T-helper 2 cell treated with Interferon-gamma antibody and Interleukin-4, amounts not matched to agents 100 ng/mL and 5 ng/mL, for 36 hours (primary cell): ENCODE results near the gene NUTM2D. TPM values are rescaled to one million over a fixed set of nuclear protein-coding genes. Genes with fewer than 3 reads are reported as not detected.
"Not testable (repeated sequence)": the region's sequence is repeated elsewhere in the genome, so short reads cannot be mapped to it uniquely, and the experiment has no call there.

Experiments used
- intact Hi-C: fragments of 100-400 bp; cut with micrococcal nuclease; formaldehyde crosslinking; loops from one replicate; pipeline ENCODE4 v1.15.1; 2023
- total RNA-seq: library from RNA; stranded (reverse); gene quantifications from 2 replicates; pipeline ENCODE4 v1.2.3, GENCODE V29; 2022

Gene NUTM2D
- total RNA-seq, 1 donor from 2014 or later: 2.8 TPM

- intact Hi-C loops: not testable (repeated sequence)
Observed at GRCh38 chr10:87379115-87379514, 21.6 kb downstream of the NUTM2D start.

DNA sequence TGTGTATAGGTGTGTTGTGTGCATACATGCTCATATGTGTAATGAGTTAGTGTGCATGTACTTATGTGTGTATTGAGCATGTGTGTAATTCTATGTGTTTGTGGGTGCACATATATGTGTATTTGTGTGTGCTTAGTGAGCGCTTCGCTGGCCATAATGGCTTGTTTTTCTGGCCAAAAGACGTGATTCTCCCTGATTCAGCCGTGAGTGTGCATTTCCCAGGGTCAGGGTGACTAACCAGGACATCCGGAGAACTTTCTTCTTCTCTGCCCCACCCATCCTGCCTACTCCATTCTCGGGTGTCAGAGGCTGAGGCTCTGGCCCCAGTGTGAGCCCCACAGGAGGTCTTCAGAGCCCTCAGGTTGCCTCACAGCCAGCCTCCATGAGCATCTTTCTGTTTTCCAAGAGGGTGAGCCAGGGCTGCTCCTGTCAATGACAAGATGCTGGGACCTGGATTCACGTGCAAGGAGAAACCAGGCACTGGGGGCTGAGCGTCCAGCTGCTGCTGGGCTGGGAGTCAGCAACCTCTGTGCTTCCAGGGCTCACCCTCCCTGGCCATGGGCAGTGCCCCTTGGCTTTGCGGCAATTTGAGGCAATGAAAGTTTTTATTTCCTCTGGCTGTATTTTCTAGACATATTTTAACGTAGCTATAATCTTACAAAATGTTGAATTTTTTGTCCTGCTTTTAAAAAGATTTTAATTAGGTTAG is 25.8 kb downstream of the NUTM2D start:
- intact Hi-C loops: not testable (repeated sequence)

DNA sequence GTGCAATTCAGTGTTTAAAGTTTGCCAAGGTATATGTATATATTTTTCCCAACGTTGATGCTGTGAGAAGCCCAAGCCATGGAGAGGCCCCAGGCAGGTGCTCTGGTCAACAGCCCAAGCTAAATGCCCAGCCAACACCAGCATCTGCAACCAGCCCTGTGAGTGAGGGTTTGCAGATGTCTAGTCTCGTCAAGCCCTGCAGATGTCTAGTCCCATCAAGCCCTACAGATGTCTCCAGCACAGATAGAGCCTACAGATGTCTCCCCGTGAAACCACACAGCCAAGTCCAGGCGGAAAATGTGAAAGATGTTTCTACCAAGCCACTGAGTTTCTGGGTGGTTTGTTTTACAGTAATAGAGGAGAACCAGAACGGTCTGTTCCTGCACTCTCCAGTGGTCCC is 26.7 kb downstream of the NUTM2D start:
- intact Hi-C loops: not testable (repeated sequence)

- intact Hi-C loops: not testable (repeated sequence)
Observed at GRCh38 chr10:87385762-87386360, 28.3 kb downstream of the NUTM2D start.

DNA sequence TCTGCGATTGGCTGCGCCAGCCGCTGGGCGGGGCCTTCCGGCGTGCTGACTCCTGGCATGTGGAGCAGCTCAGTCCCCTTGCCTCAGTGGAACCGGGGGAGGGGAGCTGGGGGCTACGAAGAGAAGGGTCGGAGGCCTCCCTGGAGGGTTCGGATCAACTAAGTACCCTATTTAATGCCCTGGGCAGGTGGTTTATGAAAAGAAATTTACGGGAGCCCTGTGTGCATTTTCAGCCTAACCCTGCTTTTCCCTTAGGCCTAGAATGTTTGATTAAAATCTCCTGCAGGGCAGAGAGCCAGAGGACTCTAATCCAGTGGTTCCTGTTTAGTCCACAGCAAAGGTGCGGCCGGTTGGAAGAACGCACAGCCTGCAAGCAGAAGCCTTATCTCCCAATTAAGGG is 33.8 kb downstream of the NUTM2D start:
- intact Hi-C loops: not testable (repeated sequence)

- intact Hi-C loops: not testable (repeated sequence)
Observed at GRCh38 chr10:87396206-87396605, 38.7 kb downstream of the NUTM2D start.

DNA sequence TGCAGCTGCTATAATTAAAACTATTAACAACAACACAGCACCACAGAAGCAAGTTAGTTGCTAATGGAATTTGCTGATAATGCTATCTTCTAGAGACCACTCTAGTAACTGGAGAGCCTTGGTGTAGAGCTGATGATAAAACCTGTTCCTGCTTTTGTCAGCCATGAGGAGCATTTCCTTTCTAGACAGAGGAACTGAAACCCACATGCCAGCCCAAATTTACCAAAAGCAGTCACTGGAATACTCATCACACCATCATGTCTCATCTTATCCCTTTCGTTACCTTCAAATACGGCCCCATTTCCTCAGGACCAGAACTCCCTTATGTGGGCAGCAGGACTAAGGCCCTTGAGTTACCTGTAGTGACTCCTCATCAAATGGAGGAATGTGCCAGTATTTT is 40.9 kb downstream of the NUTM2D start:
- intact Hi-C loops: not testable (repeated sequence)

DNA sequence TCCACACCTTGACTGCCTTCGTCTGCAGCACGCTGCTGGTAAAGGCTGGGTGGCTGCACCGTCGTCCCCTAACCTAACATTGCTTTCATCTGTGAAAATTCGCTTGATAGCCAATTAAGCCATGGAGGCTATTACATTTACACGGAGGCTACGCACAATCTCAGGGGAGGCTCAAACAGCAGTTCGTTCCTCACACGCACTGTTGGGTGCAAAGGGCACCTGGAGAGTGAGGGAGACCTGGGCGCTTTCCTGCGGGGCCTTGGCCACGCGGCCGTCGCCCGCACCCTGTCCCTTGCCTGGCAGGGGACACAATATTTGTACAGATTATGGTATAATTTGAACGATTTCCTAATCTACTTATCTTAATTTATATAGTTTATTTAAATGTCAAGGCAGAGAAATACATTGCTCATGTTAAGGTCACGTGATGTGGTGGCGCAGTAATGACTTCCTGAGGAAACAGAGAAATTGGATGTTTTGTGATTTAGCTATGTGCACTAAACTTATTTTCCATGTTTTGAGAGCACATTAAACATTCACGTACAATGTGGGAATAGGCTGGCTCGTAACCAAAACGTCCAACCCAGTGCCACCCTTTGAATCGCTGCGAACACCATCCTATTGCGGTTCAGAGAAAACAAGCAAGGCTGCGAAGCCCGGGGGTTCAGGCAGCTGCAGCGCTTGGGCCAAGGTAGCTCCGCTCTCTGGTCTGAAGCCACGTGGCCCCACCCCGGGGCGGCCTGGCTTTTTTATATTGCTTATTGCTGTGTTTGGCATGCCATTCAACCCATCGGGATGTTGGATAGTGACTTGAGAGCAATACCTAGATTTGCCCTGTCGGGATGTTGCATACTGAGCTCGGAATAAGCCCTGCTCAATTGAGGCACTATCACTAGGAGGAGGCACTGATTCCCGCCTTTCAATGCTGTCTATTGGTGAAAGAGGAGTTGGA is 50.2 kb downstream of the NUTM2D start:
- intact Hi-C loops: not testable (repeated sequence)

DNA sequence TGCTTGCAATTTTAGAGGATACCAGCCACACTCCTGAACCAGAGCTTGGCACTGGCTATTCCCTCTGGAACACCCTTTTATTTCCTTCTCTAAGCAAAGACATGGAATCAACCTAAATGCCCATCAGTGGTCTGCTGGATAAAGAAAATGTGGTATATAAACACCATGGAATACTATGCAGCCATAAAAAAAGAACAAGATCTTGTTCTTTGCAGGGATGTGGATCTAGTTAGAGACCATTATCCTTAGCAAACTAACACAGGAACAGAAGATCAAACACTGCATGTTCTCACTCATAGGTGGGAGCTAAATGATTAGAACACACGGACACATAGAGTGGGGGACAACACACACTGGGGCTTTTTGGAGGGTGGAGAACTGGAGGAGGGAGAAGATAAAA is 56.4 kb downstream of the NUTM2D start:
- intact Hi-C loops: not testable (repeated sequence)

Other genes with a start within 250 kb of the NUTM2D start
- 0.18 and 0.50 TPM in 2 replicates for gene NUTM2A, start 132.3 kb upstream of the NUTM2D start, total RNA-seq
- 8.0 and 10.0 TPM in 2 replicates for gene MINPP1, start 147.1 kb downstream of the NUTM2D start, total RNA-seq